HEK293 (cell line): ENCODE results near the gene PRKAG2.

Source experiments
- CTCF ChIA-PET: fragments of 350-600 bp; formaldehyde crosslinking; extraction: SDS; loops from one replicate; lab custom pipeline; 2021; ENCODE audit warnings: antibody characterized with exemption; lab: Yijun Ruan, JAX
- POLR2A ChIA-PET: fragments of 300-600 bp; formaldehyde crosslinking; extraction: SDS; loops from one replicate; lab custom pipeline; 2020; ENCODE audit warnings: antibody characterized with exemption, inconsistent platforms; lab: Yijun Ruan, JAX
- H3K27ac ChIP-seq: fragments of 200-500 bp; sonication (Bioruptor generic); 2 replicates; pipeline ENCODE4 v1.5.1; 2014; ENCODE audit warnings: low read depth, low read length, control low read depth, inconsistent platforms; ENCODE audit errors: extremely low read depth
- H3K36me3 ChIP-seq, 2 experiments: fragments of 200-500 bp in 1 of 2; sonication (Bioruptor generic) in 1 of 2; 1 replicate in 1 of 2; 2 replicates in 1 of 2; pipeline ENCODE4 v1.5.1; 2014 to 2017; ENCODE audit warnings: inconsistent platforms in 2 of 2, low read length in 2 of 2; ENCODE audit not compliant: control insufficient read depth in 2 of 2, insufficient read depth in 1 of 2
- H3K4me1 ChIP-seq: fragments of 200-500 bp; sonication (Bioruptor generic); 2 replicates; pipeline ENCODE4 v1.5.1; 2014; ENCODE audit warnings: mild to moderate bottlenecking, low read length, inconsistent platforms; ENCODE audit not compliant: control insufficient read depth, insufficient read depth
- H3K4me3 ChIP-seq: 2 replicates; pipeline ENCODE4 v1.5.1; 2011; ENCODE audit warnings: low read depth, mild to moderate bottlenecking, control low read depth, low read length, moderate library complexity
- H3K9me3 ChIP-seq: fragments of 200-500 bp; sonication (Bioruptor generic); 2 replicates; pipeline ENCODE4 v1.5.1; 2014; ENCODE audit warnings: low read depth, low read length, inconsistent platforms; ENCODE audit not compliant: control insufficient read depth, insufficient read depth
- BCL11A ChIP-seq: fragments of 450-650 bp; formaldehyde crosslinking; IDR thresholded peaks from 2 replicates; pipeline ENCODE4 v1.5.1; 2016; ENCODE audit warnings: low read depth, missing biosample characterization, missing genetic modification characterization
- GLIS1 ChIP-seq: fragments of 450-650 bp; formaldehyde crosslinking; IDR thresholded peaks from 2 replicates; pipeline ENCODE4 v1.5.1; 2016; ENCODE audit warnings: missing biosample characterization, missing genetic modification characterization
- KLF7 ChIP-seq: fragments of 450-650 bp; formaldehyde crosslinking; IDR thresholded peaks from 2 replicates; pipeline ENCODE4 v1.5.1; 2016; ENCODE audit warnings: missing biosample characterization, missing genetic modification characterization, borderline replicate concordance
- OSR2 ChIP-seq: fragments of 450-650 bp; formaldehyde crosslinking; IDR thresholded peaks from 2 replicates; pipeline ENCODE4 v1.5.1; 2016; ENCODE audit warnings: missing biosample characterization, missing genetic modification characterization
- TRIM28 ChIP-seq: IDR thresholded peaks from 2 replicates; pipeline ENCODE4 v1.6.1; 2011; ENCODE audit warnings: low read length, control low read depth, borderline replicate concordance
- ZBTB20 ChIP-seq: fragments of 450-650 bp; formaldehyde crosslinking; IDR thresholded peaks from 2 replicates; pipeline ENCODE4 v1.5.1; 2016; ENCODE audit warnings: missing biosample characterization, missing genetic modification characterization
- ZBTB48 ChIP-seq: fragments of 450-650 bp; formaldehyde crosslinking; IDR thresholded peaks from 2 replicates; pipeline ENCODE4 v1.5.1; 2016; ENCODE audit warnings: missing biosample characterization, missing genetic modification characterization
- ZBTB8A ChIP-seq: fragments of 450-650 bp; formaldehyde crosslinking; IDR thresholded peaks from 2 replicates; pipeline ENCODE4 v1.5.1; 2016; ENCODE audit warnings: missing biosample characterization, missing genetic modification characterization
- ZNF138 ChIP-seq: fragments of 450-650 bp; formaldehyde crosslinking; IDR thresholded peaks from 2 replicates; pipeline ENCODE4 v1.5.1; 2016; ENCODE audit warnings: missing biosample characterization, missing genetic modification characterization, borderline replicate concordance
- ZNF2 ChIP-seq: fragments of 450-650 bp; formaldehyde crosslinking; IDR thresholded peaks from 2 replicates; pipeline ENCODE4 v1.5.1; 2016; ENCODE audit warnings: missing biosample characterization, missing genetic modification characterization
- ZNF292 ChIP-seq: fragments of 450-650 bp; formaldehyde crosslinking; IDR thresholded peaks from 2 replicates; pipeline ENCODE4 v1.5.1; 2016; ENCODE audit warnings: low read depth, missing biosample characterization, missing genetic modification characterization, borderline replicate concordance
- ZNF311 ChIP-seq: fragments of 450-650 bp; formaldehyde crosslinking; IDR thresholded peaks from 2 replicates; pipeline ENCODE4 v1.5.1; 2017; ENCODE audit warnings: missing biosample characterization, missing genetic modification characterization, borderline replicate concordance
- ZNF571 ChIP-seq: fragments of 450-650 bp; formaldehyde crosslinking; IDR thresholded peaks from 2 replicates; pipeline ENCODE4 v1.5.0; 2017; ENCODE audit warnings: missing biosample characterization, missing genetic modification characterization
- ZNF624 ChIP-seq: fragments of 450-650 bp; formaldehyde crosslinking; IDR thresholded peaks from 2 replicates; pipeline ENCODE4 v1.5.1; 2017; ENCODE audit warnings: missing biosample characterization, missing genetic modification characterization
- ZNF792 ChIP-seq: fragments of 450-650 bp; formaldehyde crosslinking; IDR thresholded peaks from 2 replicates; pipeline ENCODE4 v1.5.1; 2016; ENCODE audit warnings: missing biosample characterization, missing genetic modification characterization
- ZSCAN30 ChIP-seq: fragments of 450-650 bp; IDR thresholded peaks from 2 replicates; pipeline ENCODE4 v1.5.1; 2018; ENCODE audit warnings: missing biosample characterization, mild to moderate bottlenecking, missing genetic modification characterization, moderate library complexity
- TF ChIP-seq, protein P1 (sequence below): sonication (generic); formaldehyde crosslinking; IDR thresholded peaks from 2 replicates; pipeline ENCODE4 v1.8.1; 2022; ENCODE audit warnings: mild to moderate bottlenecking, moderate library complexity, missing genetic modification reagents
- TF ChIP-seq, protein P2 (sequence below): fragments of 450-650 bp; formaldehyde crosslinking; IDR thresholded peaks from 2 replicates; pipeline ENCODE4 v1.5.1; 2016; ENCODE audit warnings: missing biosample characterization, missing genetic modification characterization, low read depth
- TF ChIP-seq, protein P3 (sequence below): fragments of 450-650 bp; formaldehyde crosslinking; IDR thresholded peaks from 2 replicates; pipeline ENCODE4 v1.5.1; 2016; ENCODE audit warnings: missing biosample characterization, missing genetic modification characterization, low read depth
- TF ChIP-seq, protein P4 (sequence below): fragments of 450-650 bp; formaldehyde crosslinking; IDR thresholded peaks from 2 replicates; pipeline ENCODE4 v1.5.1; 2016; ENCODE audit warnings: missing biosample characterization, missing genetic modification characterization, borderline replicate concordance

The PRKAG2 gene

DNA sequence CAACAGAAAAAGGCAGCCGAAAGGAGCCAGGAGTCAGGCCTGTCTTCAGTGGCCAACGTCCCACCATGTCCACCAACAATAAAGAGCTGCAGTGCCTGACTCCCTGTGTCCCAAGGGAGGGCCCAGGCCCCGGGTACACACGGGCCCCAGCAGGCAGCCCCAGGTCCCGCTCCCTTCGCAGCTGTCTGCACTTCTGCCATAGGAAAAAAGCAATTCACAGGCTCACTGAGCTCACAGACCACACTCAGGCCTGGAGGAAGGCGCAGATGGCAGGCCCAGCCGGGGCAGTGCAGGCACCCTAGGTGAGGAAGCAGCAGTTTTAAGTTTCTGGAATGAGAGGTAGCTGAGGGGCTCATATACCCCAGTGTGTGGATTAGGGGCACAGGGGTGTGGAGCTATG is 100.5 kb downstream of the PRKAG2 start:
- POLR2A ChIA-PET, result interaction anchor here (0.8 kb wide), 1 partner anchor 8 kb away, joined by 3 read pairs; no protein-coding TSS in a partner anchor
- no peak overlapping the region for H3K4me3 ChIP-seq
- no peaks in the 10 kb centered on the region for H3K4me1 ChIP-seq
- peaks cover 0 to 4% of the 10 kb centered on the region in 2 experiments; a peak in 1 of 3 replicates for H3K36me3 ChIP-seq
- H3K27ac ChIP-seq, result no peak overlapping the region
- CTCF ChIA-PET, result interaction anchor here (1.1 kb wide), 1 partner anchor 70 kb away, joined by 3 read pairs; no protein-coding TSS in a partner anchor
- no peaks in the 10 kb centered on the region for H3K9me3 ChIP-seq
- no peak for TF ChIP-seq BCL11A (tag by site-specific recombination)
- TF ChIP-seq, protein P1, sequence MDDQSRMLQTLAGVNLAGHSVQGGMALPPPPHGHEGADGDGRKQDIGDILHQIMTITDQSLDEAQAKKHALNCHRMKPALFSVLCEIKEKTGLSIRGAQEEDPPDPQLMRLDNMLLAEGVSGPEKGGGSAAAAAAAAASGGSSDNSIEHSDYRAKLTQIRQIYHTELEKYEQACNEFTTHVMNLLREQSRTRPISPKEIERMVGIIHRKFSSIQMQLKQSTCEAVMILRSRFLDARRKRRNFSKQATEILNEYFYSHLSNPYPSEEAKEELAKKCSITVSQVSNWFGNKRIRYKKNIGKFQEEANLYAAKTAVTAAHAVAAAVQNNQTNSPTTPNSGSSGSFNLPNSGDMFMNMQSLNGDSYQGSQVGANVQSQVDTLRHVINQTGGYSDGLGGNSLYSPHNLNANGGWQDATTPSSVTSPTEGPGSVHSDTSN (CRISPR knock-in tag), result no peak

DNA sequence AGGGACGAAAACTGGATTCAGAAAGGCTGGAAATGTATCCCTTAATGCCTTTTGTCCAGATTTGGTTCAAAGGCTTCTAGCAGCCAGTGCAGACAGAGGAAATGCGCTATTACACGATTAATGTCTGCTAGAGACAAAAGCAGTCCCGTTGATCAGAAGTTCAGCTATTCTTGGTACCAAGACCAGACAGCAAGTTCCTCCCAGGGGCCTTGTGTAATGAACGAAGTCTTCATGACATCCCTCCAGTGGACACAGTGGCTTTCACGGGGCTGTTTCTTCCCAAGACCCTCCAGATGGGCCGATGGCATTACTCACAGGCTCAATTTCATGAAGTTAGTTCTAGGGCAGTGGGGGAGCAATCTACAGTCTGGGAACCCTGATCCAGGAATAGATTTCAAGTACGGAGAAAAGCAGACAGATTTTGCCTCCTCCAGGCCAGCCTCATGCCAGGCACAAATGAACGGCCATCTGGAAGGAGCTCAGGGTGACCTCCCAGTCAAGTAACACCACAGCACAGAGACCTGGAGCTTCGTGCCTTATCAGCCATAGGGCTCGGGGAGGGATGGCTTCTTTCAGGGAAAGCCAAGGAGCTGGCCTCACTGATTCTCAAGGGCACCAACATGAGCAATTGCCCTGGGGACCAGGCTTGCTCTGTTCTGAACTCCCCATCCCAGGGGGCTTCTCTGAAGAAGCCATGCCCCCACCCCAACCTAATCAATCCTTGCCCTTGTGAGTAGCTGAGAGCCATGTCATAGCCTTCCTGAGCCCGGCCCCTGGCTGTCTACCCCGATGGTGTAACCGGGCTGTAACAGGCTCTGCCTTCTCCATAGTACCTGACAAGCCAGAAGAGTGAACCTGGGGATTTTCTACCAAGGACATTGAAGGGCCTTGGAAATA is 101.1 kb downstream of the PRKAG2 start:
- peaks cover 0 to 3% of the 10 kb centered on the region in 2 experiments; a peak in 1 of 3 replicates for H3K36me3 ChIP-seq
- no peak overlapping the region for H3K4me3 ChIP-seq
- H3K4me1 ChIP-seq, result no peaks in the 10 kb centered on the region
- H3K27ac ChIP-seq, result no peak overlapping the region
- ChIA-PET CTCF (interaction anchor here (0.6 to 0.7 kb wide), 2 partner anchors 396 to 511 kb away, joined by 3 read pairs; no protein-coding TSS in a partner anchor), POLR2A (interaction anchor here (0.8 kb wide), 1 partner anchor 8 kb away, joined by 3 read pairs; no protein-coding TSS in a partner anchor)
- no peaks in the 10 kb centered on the region for H3K9me3 ChIP-seq
- no peak for TF ChIP-seq ZNF138
- no peak for TF ChIP-seq ZBTB8A (tag by site-specific recombination)
- TF ChIP-seq GLIS1, result no peak
- TF ChIP-seq TRIM28, result no peak

DNA sequence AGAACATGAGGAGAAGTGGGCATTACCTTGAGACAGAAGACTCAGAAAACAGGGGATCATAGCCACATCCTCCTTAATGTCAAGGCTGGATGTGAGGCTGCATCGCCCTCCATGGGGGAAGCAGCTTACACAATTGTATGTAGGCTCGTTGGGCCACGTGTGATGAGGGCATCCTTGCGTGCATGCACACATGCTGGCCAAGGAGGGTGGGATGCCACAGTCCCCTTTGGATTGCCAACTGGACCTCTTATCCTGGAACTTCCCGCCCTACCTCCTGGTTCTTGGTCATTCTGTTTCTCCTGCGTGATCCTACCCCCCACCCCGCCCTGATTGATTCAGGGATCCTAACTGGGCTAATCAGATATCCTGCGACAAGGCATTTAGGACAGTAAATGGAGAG is 102.0 kb downstream of the PRKAG2 start:
- CTCF ChIA-PET, result interaction anchor here (0.6 to 0.7 kb wide), 2 partner anchors 395 to 510 kb away, joined by 3 read pairs; no protein-coding TSS in a partner anchor
- Histone ChIP-seq H3K4me1 (no peaks in the 10 kb centered on the region), H3K36me3 (no peaks in the 10 kb centered on the region), H3K27ac (no peak overlapping the region), H3K9me3 (no peaks in the 10 kb centered on the region), H3K4me3 (no peak overlapping the region)
- POLR2A ChIA-PET, result no interaction called here
- no peak for TF ChIP-seq ZNF571 (tag by site-specific recombination)
- TF ChIP-seq ZNF624, result no peak
- TF ChIP-seq ZBTB48 (tag by site-specific recombination), result no peak
- no peak for TF ChIP-seq ZNF792 (tag by site-specific recombination)
- no peak for TF ChIP-seq ZNF2 (tag by site-specific recombination)
- TF ChIP-seq, protein P1 (CRISPR knock-in tag), result no peak
- TF ChIP-seq ZNF311 (tag by site-specific recombination), result no peak
- TF ChIP-seq, protein P2, sequence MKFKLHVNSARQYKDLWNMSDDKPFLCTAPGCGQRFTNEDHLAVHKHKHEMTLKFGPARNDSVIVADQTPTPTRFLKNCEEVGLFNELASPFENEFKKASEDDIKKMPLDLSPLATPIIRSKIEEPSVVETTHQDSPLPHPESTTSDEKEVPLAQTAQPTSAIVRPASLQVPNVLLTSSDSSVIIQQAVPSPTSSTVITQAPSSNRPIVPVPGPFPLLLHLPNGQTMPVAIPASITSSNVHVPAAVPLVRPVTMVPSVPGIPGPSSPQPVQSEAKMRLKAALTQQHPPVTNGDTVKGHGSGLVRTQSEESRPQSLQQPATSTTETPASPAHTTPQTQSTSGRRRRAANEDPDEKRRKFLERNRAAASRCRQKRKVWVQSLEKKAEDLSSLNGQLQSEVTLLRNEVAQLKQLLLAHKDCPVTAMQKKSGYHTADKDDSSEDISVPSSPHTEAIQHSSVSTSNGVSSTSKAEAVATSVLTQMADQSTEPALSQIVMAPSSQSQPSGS (tag by site-specific recombination), result no peak
- no peak for TF ChIP-seq ZBTB20 (tag by site-specific recombination)
- no peak for TF ChIP-seq ZSCAN30 (tag by site-specific recombination)
- TF ChIP-seq, protein P3, sequence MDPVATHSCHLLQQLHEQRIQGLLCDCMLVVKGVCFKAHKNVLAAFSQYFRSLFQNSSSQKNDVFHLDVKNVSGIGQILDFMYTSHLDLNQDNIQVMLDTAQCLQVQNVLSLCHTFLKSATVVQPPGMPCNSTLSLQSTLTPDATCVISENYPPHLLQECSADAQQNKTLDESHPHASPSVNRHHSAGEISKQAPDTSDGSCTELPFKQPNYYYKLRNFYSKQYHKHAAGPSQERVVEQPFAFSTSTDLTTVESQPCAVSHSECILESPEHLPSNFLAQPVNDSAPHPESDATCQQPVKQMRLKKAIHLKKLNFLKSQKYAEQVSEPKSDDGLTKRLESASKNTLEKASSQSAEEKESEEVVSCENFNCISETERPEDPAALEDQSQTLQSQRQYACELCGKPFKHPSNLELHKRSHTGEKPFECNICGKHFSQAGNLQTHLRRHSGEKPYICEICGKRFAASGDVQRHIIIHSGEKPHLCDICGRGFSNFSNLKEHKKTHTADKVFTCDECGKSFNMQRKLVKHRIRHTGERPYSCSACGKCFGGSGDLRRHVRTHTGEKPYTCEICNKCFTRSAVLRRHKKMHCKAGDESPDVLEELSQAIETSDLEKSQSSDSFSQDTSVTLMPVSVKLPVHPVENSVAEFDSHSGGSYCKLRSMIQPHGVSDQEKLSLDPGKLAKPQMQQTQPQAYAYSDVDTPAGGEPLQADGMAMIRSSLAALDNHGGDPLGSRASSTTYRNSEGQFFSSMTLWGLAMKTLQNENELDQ, result no peak
- TF ChIP-seq KLF7, result no peak
- TF ChIP-seq, protein P4, sequence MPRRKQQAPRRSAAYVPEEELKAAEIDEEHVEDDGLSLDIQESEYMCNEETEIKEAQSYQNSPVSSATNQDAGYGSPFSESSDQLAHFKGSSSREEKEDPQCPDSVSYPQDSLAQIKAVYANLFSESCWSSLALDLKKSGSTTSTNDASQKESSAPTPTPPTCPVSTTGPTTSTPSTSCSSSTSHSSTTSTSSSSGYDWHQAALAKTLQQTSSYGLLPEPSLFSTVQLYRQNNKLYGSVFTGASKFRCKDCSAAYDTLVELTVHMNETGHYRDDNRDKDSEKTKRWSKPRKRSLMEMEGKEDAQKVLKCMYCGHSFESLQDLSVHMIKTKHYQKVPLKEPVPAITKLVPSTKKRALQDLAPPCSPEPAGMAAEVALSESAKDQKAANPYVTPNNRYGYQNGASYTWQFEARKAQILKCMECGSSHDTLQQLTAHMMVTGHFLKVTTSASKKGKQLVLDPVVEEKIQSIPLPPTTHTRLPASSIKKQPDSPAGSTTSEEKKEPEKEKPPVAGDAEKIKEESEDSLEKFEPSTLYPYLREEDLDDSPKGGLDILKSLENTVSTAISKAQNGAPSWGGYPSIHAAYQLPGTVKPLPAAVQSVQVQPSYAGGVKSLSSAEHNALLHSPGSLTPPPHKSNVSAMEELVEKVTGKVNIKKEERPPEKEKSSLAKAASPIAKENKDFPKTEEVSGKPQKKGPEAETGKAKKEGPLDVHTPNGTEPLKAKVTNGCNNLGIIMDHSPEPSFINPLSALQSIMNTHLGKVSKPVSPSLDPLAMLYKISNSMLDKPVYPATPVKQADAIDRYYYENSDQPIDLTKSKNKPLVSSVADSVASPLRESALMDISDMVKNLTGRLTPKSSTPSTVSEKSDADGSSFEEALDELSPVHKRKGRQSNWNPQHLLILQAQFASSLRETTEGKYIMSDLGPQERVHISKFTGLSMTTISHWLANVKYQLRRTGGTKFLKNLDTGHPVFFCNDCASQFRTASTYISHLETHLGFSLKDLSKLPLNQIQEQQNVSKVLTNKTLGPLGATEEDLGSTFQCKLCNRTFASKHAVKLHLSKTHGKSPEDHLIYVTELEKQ (tag by site-specific recombination), result no peak
- TF ChIP-seq ZNF292 (tag by site-specific recombination), result no peak
- TF ChIP-seq OSR2 (tag by site-specific recombination), result no peak
